ENCODE measurements around the gene CCDC177. TPM values are rescaled to one million over a fixed set of nuclear protein-coding genes. Genes with fewer than 3 reads are reported as not detected.

Gene CCDC177
- total RNA-seq, 3 donors from 2014 or later (not counting 1 experiment from before 2014, with no cell fraction given): not detected

GRCh38 chr14:69611172-69612013 lies 36.7 kb upstream of the CCDC177 start, which contains the start of gene SUSD6:
Gene SUSD6 (plus strand): TSS chr14:69611596. CDS start chr14:69658593, 46,997 bp downstream.
- Histone ChIP-seq H3K27me3 (ENCODE audit: control insufficient read depth, insufficient read depth, low read length) (no peaks in the 10 kb centered on the region), H3K4me3 (ENCODE audit: low read length) (peak within 1 kb of the TSS; percentile 88), H3K36me3 (ENCODE audit: control insufficient read depth, insufficient read depth, low read length) (no peaks in the 10 kb centered on the region), H3K9me3 (ENCODE audit: control insufficient read depth, insufficient read depth, low read length) (no peaks in the 10 kb centered on the region), H3K27ac (ENCODE audit: low read length) (peak within 1 kb of the TSS; percentile 76), H3K4me1 (ENCODE audit: control insufficient read depth, insufficient read depth, low read length) (peaks cover 48% of the 10 kb centered on the region)
- under 1% methylated on average over 97 of the region's 105 CpGs for WGBS (ENCODE audit: insufficient coverage)
- peak within 1 kb of the TSS; percentile 89 for H3K4me3 Mint-ChIP-seq
- DNase-seq (peak; percentile 78 to 95), ATAC-seq (peak; percentile 79 to 92 (median 82))
- H3K27me3 Mint-ChIP-seq (ENCODE audit: low read depth in 2 of 2): no peaks in the 10 kb centered on the region
- no peak for TF ChIP-seq CTCF (IDR thresholded peaks at IDR 0.05)
- intact Hi-C loops (cut with micrococcal nuclease): loop anchor here (1.0 to 10.0 kb wide), 4 partner anchors 14 to 817 kb away; partner anchors contain the start of genes DCAF5, SRSF5 and ZFP36L1
- H3K36me3 Mint-ChIP-seq: no peaks in the 10 kb centered on the region
- H3K4me1 Mint-ChIP-seq: peaks cover 51 to 52% of the 10 kb centered on the region in 2 donors
- no peaks in the 10 kb centered on the region for H3K9me3 Mint-ChIP-seq
- peak within 1 kb of the TSS; percentile 95 to 96 for H3K27ac Mint-ChIP-seq

- Histone ChIP-seq H3K4me1 (ENCODE audit: control insufficient read depth, insufficient read depth, low read length) (peaks cover 43% of the 10 kb centered on the region), H3K4me3 (ENCODE audit: low read length) (peak overlapping the region; percentile 33), H3K9me3 (ENCODE audit: control insufficient read depth, insufficient read depth, low read length) (no peaks in the 10 kb centered on the region), H3K27me3 (ENCODE audit: control insufficient read depth, insufficient read depth, low read length) (no peaks in the 10 kb centered on the region), H3K36me3 (ENCODE audit: control insufficient read depth, insufficient read depth, low read length) (no peaks in the 10 kb centered on the region), H3K27ac (ENCODE audit: low read length) (peak overlapping the region; percentile 64)
- WGBS (ENCODE audit: insufficient coverage): 46% methylated on average over 8 of the region's 8 CpGs
- DNase-seq (no peak), ATAC-seq (no peak)
- H3K4me1 Mint-ChIP-seq: peaks cover 45 to 46% of the 10 kb centered on the region in 2 donors
- H3K36me3 Mint-ChIP-seq: no peaks in the 10 kb centered on the region
- no peak for TF ChIP-seq CTCF (IDR thresholded peaks at IDR 0.05)
- H3K9me3 Mint-ChIP-seq: no peaks in the 10 kb centered on the region
- intact Hi-C loops (cut with micrococcal nuclease): loop anchor here (1.0 to 10.0 kb wide), 3 partner anchors 156 to 816 kb away; partner anchors contain the start of genes DCAF5, SRSF5 and ZFP36L1
- H3K27ac Mint-ChIP-seq: peak overlapping the region; percentile 95 to 96
- H3K27me3 Mint-ChIP-seq (ENCODE audit: low read depth in 2 of 2): no peaks in the 10 kb centered on the region
- peak overlapping the region; percentile 74 for H3K4me3 Mint-ChIP-seq
Observed at GRCh38 chr14:69610874-69611171, 36.2 kb upstream of the CCDC177 start.

GRCh38 chr14:69610020-69610873 lies 35.6 kb upstream of the CCDC177 start:
- H3K4me3 Mint-ChIP-seq: peak overlapping the region; percentile 74
- H3K27me3 Mint-ChIP-seq (ENCODE audit: low read depth in 2 of 2): no peaks in the 10 kb centered on the region

More at GRCh38 chr14:69610020-69610873, 35.6 kb upstream of the CCDC177 start:
- Histone ChIP-seq H3K9me3 (ENCODE audit: control insufficient read depth, insufficient read depth, low read length) (no peaks in the 10 kb centered on the region), H3K36me3 (ENCODE audit: control insufficient read depth, insufficient read depth, low read length) (no peaks in the 10 kb centered on the region), H3K4me1 (ENCODE audit: control insufficient read depth, insufficient read depth, low read length) (peaks cover 39% of the 10 kb centered on the region), H3K27ac (ENCODE audit: low read length) (peak overlapping the region; percentile 64), H3K27me3 (ENCODE audit: control insufficient read depth, insufficient read depth, low read length) (no peaks in the 10 kb centered on the region), H3K4me3 (ENCODE audit: low read length) (no peak overlapping the region)
- peaks cover 39 to 41% of the 10 kb centered on the region in 2 donors for H3K4me1 Mint-ChIP-seq
- ATAC-seq (no peak), DNase-seq (peak in 1 of 2 donors; percentile 18)
- TF ChIP-seq CTCF (IDR thresholded peaks at IDR 0.05): no peak
- WGBS (ENCODE audit: insufficient coverage): 82% methylated on average over 8 of the region's 8 CpGs
- intact Hi-C loops (cut with micrococcal nuclease): loop anchor here (5.0 to 10.0 kb wide), 2 partner anchors 458 to 815 kb away; partner anchors contain the start of genes DCAF5 and ZFP36L1
- peak overlapping the region; percentile 95 to 96 for H3K27ac Mint-ChIP-seq
- H3K9me3 Mint-ChIP-seq: no peaks in the 10 kb centered on the region
- no peaks in the 10 kb centered on the region for H3K36me3 Mint-ChIP-seq
